H1 (cell line): Measurements from ENCODE around the gene HSD11B1. TPM values are rescaled to one million over a fixed set of nuclear protein-coding genes. Genes with fewer than 3 reads are reported as not detected.

Source experiments
- CHD7 ChIP-seq: fragments of 300-600 bp; sonication (generic); IDR thresholded peaks from 2 replicates; pipeline ENCODE4 v1.7.1; 2012; ENCODE audit warnings: low read length, moderate library complexity, mild to moderate bottlenecking, inconsistent platforms; ENCODE audit not compliant: insufficient replicate concordance
- CREB1 ChIP-seq: IDR thresholded peaks from 2 replicates; pipeline ENCODE4 v1.6.1; 2012; ENCODE audit warnings: inconsistent platforms
- E2F6 ChIP-seq: IDR thresholded peaks from 2 replicates; pipeline ENCODE4 v1.6.1; 2012; ENCODE audit warnings: inconsistent platforms
- RBBP5 ChIP-seq: IDR thresholded peaks from 2 replicates; pipeline ENCODE4 v1.7.1; 2012; ENCODE audit warnings: low read depth, mild to moderate bottlenecking, inconsistent platforms, low read length, moderate library complexity, borderline replicate concordance
- RXRA ChIP-seq: IDR thresholded peaks from 2 replicates; pipeline ENCODE4 v1.6.1; 2011; ENCODE audit warnings: low read depth, mild to moderate bottlenecking, low read length, moderate library complexity; ENCODE audit not compliant: insufficient read depth
- SAP30 ChIP-seq: fragments of 300-600 bp; sonication (generic); IDR thresholded peaks from 2 replicates; pipeline ENCODE4 v1.7.1; 2012; ENCODE audit warnings: low read length, moderate library complexity, mild to moderate bottlenecking, inconsistent platforms; ENCODE audit not compliant: insufficient read depth, insufficient replicate concordance
- SIN3A ChIP-seq, 2 experiments: IDR thresholded peaks in 1 of 2; conservative IDR thresholded peaks in 1 of 2; 2 replicates each; pipeline ENCODE4 v1.6.1; 2011 to 2012; ENCODE audit warnings: low read length in 2 of 2, improper control_type of control experiment in 1 of 2, low read depth in 1 of 2, mild to moderate bottlenecking in 1 of 2
- SIRT6 ChIP-seq: IDR thresholded peaks from one replicate; pipeline ENCODE4 v1.7.1; 2012; ENCODE audit warnings: low read length, inconsistent platforms
- polyA plus RNA-seq, 7 experiments: library from polyadenylated mRNA; depleted of rRNA in 3 of 7; stranded (reverse) in 5 of 7; unstranded in 2 of 7; fragments of >200 nt in 5 of 7; fragments of 200-250 nt in 2 of 7; gene quantifications; 1 replicate in 5 of 7; 2 replicates in 1 of 7; 4 replicates in 1 of 7; pipeline versions ENCODE4 v1.2.1 to v1.2.3, GENCODE V29; 2011 to 2013; ENCODE audit warnings: missing spikeins in 2 of 7, mixed read lengths in 2 of 7
- total RNA-seq: library from RNA; stranded (reverse); fragmentation: NEBNext Ultra II Directional; extraction: Animal tissue kit (Norgen Biotek cat#: 25700); gene quantifications from 2 replicates; pipeline ENCODE4 v1.2.1, GENCODE V29; 2021

The HSD11B1 gene
- total and polyA plus RNA-seq, 2 of the 8 experiments (the other 6 are each of a cell fraction or from before 2014, with no cell fraction given), result not detected

- TF ChIP-seq CHD7 (no peak), RBBP5 (no peak), CREB1 (no peak), RXRA (no peak), SAP30 (no peak), E2F6 (no peak), SIRT6 (no peak), SIN3A (conservative IDR thresholded peaks at IDR 0.05 in 1 of 2, IDR thresholded peaks at IDR 0.05 in 1 of 2; ENCODE audit: low read depth in 1 of 2, low read length in 2 of 2) (no peak)
These were observed 47.1 kb downstream of the HSD11B1 start (continued) for GRCh38 chr1:209751627-209752231.
